Osteocyte (in vitro differentiated cells): ENCODE results near the gene ECI1. TPM values are rescaled to one million over a fixed set of nuclear protein-coding genes. Genes with fewer than 3 reads are reported as not detected.

Experiments used
- DNase-seq: peaks from one replicate; pipeline ENCODE4 v3.0.0; 2021; ENCODE audit warnings: mixed read lengths; ENCODE audit not compliant: unreplicated experiment; ENCODE audit errors: extremely low spot score
- H3K27ac Mint-ChIP-seq: one replicate; pipeline ENCODE4 v1.8.0; 2021; ENCODE audit warnings: mild to moderate bottlenecking, mixed read lengths; ENCODE audit not compliant: unreplicated experiment
- H3K27me3 Mint-ChIP-seq: one replicate; pipeline ENCODE4 v1.8.0; 2021; ENCODE audit warnings: mixed read lengths; ENCODE audit not compliant: unreplicated experiment
- H3K36me3 Mint-ChIP-seq: one replicate; pipeline ENCODE4 v1.8.0; 2021; ENCODE audit warnings: mixed read lengths; ENCODE audit not compliant: unreplicated experiment
- H3K4me1 Mint-ChIP-seq: one replicate; pipeline ENCODE4 v1.8.0; 2021; ENCODE audit warnings: mixed read lengths; ENCODE audit not compliant: unreplicated experiment
- H3K4me3 Mint-ChIP-seq: one replicate; pipeline ENCODE4 v1.8.0; 2021; ENCODE audit warnings: mild to moderate bottlenecking, moderate library complexity, mixed read lengths; ENCODE audit not compliant: unreplicated experiment
- H3K9me3 Mint-ChIP-seq: one replicate; pipeline ENCODE4 v1.8.0; 2021; ENCODE audit warnings: mixed read lengths; ENCODE audit not compliant: unreplicated experiment
- CTCF ChIP-seq: fragments of 200-600 bp; sonication (generic); IDR thresholded peaks from 2 replicates; pipeline ENCODE4 v1.5.0; 2021; ENCODE audit warnings: antibody characterized with exemption, mild to moderate bottlenecking, moderate library complexity
- total RNA-seq: library from RNA; stranded (reverse); gene quantifications from 2 replicates; pipeline ENCODE4 v1.2.1, GENCODE V29; 2021

ECI1 gene
- total RNA-seq, 1 donor from 2014 or later: 46.4 TPM

GRCh38 chr16:2213817-2214718 lies 37.3 kb downstream of the ECI1 start:
- peaks cover 21% of the 10 kb centered on the region for H3K4me1 Mint-ChIP-seq
- H3K27me3 Mint-ChIP-seq: no peaks in the 10 kb centered on the region
- DNase-seq: no peak
- no peaks in the 10 kb centered on the region for H3K9me3 Mint-ChIP-seq
- TF ChIP-seq CTCF: no peak
- peaks cover 3% of the 10 kb centered on the region for H3K36me3 Mint-ChIP-seq
- H3K27ac Mint-ChIP-seq: peak overlapping the region; percentile 28
- peak overlapping the region; percentile 72 for H3K4me3 Mint-ChIP-seq

GRCh38 chr16:2212362-2213324 lies 38.7 kb downstream of the ECI1 start:
- DNase-seq: no peak
- peak overlapping the region; percentile 72 for H3K4me3 Mint-ChIP-seq
- H3K4me1 Mint-ChIP-seq: peaks cover 22% of the 10 kb centered on the region
- H3K9me3 Mint-ChIP-seq: no peaks in the 10 kb centered on the region
- peak overlapping the region; percentile 31 for H3K27ac Mint-ChIP-seq
- no peak for TF ChIP-seq CTCF
- no peaks in the 10 kb centered on the region for H3K27me3 Mint-ChIP-seq
- H3K36me3 Mint-ChIP-seq: peaks cover 5% of the 10 kb centered on the region

GRCh38 chr16:2211923-2212347 lies 39.5 kb downstream of the ECI1 start:
- peaks cover 26% of the 10 kb centered on the region for H3K4me1 Mint-ChIP-seq
- H3K27ac Mint-ChIP-seq: peak overlapping the region; percentile 7
- H3K36me3 Mint-ChIP-seq: peaks cover 9% of the 10 kb centered on the region
- peak overlapping the region; percentile 42 for H3K4me3 Mint-ChIP-seq
- no peak for DNase-seq
- H3K9me3 Mint-ChIP-seq: no peaks in the 10 kb centered on the region
- no peaks in the 10 kb centered on the region for H3K27me3 Mint-ChIP-seq
- TF ChIP-seq CTCF: no peak

GRCh38 chr16:2210386-2211365 lies 40.7 kb downstream of the ECI1 start, which contains the start of gene BRICD5:
BRICD5 (minus strand) TSS chr16:2210863; CDS start chr16:2210833, 30 bp downstream.
- no peak within 1 kb of the TSS for H3K4me3 Mint-ChIP-seq
- H3K27me3 Mint-ChIP-seq: no peaks in the 10 kb centered on the region
- no peak for DNase-seq
- no peak within 1 kb of the TSS for H3K27ac Mint-ChIP-seq
- H3K36me3 Mint-ChIP-seq: peaks cover 9% of the 10 kb centered on the region
- TF ChIP-seq CTCF: no peak
- peaks cover 34% of the 10 kb centered on the region for H3K4me1 Mint-ChIP-seq
- no peaks in the 10 kb centered on the region for H3K9me3 Mint-ChIP-seq
